Stimulated activated CD4-positive, alpha-beta T cell treated with anti-CD3 and anti-CD28 coated beads, TNF-alpha, amount 100 ng/mL, for 4 hours (primary cell): Measurements from ENCODE around the gene COL1A1.

ENCODE experiments used
- DNase-seq, 3 experiments: peaks; one replicate each; pipeline ENCODE4 v3.0.0-alpha.2; 2020; ENCODE audit warnings: low read depth in 3 of 3

Gene COL1A1

DNA sequence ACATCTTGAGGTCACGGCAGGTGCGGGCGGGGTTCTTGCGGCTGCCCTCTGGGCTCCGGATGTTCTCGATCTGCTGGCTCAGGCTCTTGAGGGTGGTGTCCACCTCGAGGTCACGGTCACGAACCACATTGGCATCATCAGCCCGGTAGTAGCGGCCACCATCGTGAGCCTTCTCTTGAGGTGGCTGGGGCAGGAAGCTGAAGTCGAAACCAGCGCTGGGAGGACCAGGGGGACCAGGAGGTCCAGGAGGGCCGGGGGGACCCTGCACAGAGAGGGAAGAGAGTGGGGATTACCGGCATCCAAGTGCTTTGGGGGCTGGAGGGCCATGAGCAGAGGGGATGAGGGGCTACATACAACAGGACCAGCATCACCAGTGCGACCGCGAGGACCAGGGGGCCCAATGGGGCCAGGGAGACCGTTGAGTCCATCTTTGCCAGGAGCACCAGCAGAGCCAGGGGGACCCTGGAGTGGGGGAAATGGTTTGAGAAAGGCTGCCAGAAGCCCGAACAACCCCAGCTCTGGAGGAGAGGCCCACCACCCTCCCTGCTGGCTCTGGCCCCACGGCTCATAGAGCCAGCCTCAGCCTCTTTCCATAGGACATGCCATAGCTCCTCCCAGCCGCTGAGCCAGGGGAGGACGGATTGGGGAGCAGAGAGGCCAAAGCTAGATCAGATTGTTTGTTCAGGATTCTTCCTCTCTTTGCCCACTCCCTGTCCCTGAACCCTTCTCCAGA lies 14.6 kb downstream of the COL1A1 start:
- no peak for DNase-seq

DNA sequence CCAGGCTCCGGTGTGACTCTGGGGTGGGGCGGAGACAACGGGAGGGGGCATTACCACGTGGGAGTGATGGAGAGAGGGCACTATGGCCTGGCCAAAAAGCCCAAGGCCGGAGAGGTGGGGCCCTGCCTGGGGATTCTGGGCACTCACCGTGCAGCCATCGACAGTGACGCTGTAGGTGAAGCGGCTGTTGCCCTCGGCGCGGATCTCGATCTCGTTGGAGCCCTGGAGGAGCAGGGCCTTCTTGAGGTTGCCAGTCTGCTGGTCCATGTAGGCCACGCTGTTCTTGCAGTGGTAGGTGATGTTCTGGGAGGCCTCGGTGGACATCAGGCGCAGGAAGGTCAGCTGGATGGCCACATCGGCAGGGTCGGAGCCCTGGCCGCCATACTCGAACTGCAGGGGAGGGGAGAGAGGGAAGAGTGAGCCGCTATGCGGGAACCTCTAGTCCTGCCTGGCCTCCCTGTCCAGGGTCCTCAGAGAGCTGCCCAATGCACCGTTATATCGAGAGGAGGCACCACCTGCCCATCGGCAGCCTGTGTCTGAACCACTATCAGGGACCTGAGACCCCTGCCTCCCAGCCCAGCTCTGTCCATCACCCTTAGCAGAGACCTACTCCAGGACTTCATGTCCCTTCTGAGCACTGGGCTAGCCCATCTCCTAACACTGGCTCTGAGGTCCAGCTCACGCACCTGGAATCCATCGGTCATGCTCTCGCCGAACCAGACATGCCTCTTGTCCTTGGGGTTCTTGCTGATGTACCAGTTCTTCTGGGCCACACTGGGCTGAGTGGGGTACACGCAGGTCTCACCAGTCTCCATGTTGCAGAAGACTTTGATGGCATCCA lies 15.6 kb downstream of the COL1A1 start:
- no peak for DNase-seq

DNA sequence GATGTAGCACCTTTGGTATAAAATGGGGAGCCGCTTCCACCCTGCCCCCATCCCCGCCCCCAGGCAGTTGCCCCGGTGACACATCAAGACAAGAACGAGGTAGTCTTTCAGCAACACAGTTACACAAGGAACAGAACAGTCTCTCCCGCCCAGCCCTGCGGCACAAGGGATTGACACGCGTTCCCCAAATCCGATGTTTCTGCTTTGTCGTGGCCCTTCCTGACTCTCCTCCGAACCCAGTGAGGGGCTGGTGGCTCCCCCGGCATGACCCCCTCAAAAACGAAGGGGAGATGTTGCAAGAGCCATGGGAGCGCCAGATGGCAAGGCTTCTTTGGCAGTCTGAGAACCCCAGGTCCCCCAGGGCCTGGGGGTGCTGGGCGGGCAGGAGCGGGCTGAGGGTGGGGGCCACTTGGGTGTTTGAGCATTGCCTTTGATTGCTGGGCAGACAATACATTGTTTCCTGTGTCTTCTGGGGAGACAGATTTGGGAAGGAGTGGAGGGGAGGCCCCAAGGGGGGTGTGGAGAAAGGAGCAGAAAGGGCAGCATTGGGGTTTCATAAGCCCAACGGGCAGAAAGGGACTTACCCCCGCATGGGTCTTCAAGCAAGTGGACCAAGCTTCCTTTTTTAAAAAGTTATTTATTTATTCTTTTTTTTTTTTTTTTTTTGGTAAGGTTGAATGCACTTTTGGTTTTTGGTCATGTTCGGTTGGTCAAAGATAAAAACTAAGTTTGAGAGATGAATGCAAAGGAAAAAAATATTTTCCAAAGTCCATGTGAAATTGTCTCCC lies 16.6 kb downstream of the COL1A1 start:
- no peak for DNase-seq

DNA sequence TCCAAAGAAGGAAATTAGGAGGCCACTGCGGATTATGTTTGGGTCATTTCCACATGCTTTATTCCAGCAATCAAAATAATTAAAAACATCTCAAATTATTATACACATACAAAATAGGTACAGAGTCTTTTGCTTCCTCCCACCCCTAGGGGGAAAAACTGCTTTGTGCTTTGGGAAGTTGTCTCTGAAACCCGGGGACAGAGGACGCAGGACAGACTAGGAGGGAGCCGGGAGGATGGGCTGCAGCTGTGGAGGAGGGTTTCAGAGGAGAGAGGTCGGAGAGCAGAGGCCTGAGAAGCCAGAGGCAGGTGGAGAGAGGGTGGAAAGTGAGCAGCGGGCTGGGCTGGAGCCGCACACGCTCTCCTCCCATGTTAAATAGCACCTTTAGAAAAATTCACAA lies 17.4 kb downstream of the COL1A1 start:
- DNase-seq = no peak

DNA sequence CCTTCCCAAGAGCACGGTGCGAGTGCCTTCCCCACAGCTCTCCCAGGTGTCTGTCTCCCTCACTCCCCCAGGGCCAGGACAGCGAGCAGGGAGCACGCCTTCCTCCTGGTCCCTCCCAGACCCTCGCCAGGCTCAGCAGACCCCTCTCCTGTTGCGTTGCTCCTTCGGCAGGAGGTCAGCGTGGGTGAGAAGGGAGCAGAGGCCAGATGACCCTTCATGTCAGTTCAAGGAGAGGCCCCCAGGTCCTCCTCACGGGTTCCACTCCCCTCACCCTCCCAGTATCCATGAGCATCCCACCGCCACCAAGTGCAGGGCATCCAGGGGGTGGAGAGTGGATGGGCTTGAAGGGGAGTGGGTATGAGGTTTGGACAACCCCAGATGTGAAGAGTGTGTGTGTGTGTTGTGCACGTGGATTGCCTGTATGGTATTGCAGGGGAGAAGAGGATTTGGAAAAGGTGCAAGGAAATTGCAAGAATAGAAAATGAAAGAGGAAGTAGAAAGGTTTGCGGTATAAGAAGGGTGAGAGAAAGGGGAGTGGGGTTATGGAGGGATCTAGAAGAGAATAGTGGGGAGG lies 17.9 kb downstream of the COL1A1 start:
- no peak for DNase-seq

DNA sequence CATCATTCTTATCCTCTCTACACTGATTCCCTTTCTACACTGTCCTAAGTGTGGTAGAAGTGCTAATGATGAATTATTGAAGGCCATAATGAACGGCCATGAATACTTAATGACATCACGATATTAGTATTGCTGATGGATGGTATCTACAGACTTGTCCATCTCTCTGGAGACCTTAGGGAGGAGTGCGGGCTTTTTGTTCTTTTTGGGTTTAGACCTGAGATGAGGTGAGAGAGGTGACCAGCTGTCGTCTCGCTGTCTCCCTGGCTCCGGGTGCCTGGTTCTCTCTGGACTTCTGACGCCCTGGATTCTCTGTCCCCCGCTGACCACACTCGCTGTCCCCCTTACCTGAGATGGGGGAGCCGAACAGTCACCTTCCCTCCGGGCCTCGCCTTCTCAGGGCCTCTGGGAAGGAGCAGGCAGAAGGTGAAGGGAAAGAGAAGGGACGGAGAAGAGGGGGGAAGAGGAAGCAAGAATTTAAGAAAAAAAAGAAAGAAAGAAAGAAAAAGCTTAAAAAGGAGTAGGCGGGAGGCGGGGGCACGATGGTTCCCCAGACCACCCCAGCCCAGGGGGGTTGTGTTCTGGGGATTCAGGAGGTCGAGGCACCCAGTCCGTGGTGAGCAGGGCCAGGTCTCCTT lies 18.5 kb downstream of the COL1A1 start:
- DNase-seq = no peak

DNA sequence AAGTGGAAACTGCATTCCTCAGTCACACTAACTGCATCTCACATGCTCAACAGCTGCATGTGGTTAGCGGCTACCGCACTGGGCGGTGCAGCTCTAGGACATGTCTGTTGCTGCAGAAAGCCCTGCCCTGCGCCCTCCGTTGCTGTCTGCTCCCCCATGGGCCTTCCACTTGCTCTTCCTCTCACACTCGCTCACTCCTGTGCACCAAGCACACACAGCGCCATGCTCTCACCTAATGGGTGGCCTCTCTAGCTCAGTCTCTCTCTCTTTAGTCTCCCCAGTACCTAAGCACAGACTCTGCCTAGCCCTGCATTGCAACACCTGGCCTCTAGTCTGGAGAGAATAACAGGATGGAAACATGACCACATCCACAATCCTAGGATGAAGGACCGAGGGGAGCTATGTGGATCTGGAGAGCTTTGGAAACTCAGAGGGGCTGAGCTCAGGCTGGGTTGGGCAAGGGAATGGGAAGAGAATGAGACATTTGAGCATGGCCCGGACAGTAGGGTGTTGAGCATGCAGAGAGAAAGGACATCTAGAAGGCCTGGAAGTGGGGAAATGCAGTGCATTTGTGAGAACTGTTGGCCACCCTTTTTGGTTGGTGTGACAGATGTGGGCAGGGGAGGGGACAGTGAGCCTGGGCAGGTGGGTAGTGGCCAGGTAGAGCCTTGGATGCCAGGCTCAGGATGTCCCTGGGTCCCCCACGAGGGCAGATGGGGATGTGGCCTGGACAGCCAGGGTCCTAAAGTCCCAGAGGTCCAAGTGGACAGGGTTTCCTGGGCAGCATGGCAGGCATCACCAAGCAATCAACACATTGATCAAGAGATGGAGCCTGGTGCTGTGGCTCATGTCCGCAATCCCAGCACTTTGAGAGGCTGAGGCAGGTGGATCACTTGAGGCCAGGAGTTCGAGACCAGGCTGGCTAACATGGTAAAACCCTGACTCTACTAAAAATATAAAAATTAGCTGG lies 19.6 kb downstream of the COL1A1 start:
- DNase-seq = no peak

DNA sequence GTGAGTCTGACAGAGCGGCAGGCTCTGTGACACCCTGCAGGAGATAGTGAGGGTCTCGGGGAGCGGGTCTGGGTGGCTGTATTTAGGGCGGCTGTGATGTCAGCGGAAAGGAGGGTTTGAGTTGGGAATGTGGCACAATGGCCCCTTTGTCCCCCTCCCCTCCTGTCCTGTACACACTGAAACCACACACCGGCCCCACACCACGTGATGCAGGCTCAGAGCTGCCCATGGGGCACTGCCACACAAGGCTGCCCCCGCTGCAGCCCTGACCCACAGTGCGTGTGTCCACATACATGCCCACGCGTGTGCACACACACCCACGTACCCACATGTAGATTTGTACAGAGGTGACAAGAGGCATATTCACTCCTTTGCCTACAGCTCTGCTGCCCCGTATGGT lies 20.3 kb downstream of the COL1A1 start:
- no peak for DNase-seq

DNA sequence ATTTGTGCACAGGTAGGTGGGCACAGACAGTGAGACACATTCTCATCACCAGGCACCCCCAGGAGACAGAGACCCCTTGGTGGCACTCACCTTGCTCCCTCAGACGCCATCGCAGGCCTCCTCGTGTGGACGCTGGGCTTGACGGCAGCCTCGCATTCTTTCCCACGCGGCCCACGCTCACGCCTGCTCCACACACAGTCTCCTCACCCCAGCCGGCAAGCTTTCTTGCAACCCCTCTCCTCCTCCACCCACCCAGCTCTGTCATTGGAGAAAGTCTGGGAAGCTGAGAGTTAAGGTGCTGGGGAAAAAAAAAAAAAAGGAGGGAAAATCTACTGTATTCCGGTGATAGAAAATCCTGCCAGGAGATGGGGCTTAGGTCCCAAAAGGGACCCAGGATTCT lies 20.8 kb downstream of the COL1A1 start:
- DNase-seq = no peak

DNA sequence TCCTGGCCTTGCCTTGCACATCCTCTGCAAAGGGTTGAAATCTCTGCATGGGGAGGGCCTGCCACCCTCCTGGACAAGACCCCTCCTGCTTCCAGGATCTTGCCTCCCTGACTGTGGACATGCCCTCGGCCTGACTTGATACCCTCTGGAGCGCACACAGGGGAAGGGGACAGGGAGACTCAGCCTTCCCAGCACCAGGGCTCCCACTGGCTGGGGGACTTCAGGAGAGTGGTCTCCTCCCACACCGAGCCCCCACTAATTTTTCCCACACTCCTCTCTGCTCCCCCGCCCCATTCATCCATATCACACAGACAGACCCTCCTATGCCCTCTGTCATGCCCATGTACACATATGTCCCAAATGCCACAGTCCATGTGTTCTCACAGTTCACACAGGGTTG lies 21.3 kb downstream of the COL1A1 start:
- no peak for DNase-seq

DNA sequence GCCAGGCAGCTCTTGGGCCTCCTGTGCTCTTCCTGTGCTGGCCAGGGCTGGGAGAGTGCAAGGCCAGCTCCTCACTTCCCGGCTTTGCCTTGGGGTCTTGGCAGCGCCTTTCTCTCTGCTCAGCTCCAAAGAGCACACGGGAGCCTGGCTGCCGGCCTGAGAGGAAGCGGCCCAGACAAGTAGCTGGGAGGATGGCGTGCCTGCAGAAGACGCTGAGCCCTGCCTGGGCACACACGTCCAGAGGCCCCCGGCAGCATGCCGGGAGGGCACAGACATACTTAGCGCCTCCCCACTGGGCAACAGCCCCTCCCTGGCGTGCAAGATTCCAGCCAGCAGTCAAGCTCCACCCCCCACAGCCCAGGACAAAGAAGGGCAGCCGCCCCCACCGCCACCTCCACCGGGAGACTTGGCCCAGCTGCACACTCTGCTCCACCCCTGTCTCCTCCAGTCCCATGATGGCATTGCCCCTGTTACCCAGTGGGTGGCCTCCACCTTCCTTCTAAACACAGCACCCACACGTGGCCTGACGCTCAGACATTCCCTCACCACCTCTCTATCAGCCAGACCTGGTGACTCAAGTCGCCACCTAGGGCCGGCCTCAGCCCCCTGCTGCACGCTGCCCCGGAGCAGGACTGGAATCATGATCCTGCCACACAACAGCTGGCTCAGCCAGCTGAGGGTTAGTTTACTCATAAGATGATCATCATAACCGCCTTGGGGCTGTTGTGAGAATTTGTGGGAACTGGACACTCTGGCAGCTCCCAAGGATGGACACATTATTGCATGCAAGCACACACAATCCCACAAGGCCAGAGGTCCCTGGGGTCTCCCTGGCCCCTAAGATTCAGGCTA lies 23.2 kb downstream of the COL1A1 start:
- DNase-seq = peak in 2 of 3 experiments; percentile 18 to 20

DNA sequence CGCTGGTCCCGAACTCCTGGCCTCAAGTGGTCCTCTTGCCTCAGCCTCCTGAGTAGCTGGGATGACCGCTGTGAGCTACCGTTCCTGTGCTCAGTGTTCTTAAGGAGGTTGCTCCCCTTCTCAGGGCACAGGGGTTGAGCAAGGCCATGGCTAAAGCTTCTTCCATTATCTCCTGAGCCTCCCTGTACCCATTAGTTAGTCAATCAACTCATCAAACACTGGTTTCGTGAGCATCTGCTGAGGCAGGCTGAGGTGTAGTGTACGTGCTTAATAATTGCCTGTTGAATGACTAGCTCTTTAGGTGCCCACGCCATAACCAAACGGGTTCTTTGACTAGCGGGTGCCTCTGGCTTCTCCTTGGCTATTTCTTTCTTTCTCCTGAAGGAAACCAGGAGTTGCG lies 24.0 kb downstream of the COL1A1 start:
- no peak for DNase-seq

DNA sequence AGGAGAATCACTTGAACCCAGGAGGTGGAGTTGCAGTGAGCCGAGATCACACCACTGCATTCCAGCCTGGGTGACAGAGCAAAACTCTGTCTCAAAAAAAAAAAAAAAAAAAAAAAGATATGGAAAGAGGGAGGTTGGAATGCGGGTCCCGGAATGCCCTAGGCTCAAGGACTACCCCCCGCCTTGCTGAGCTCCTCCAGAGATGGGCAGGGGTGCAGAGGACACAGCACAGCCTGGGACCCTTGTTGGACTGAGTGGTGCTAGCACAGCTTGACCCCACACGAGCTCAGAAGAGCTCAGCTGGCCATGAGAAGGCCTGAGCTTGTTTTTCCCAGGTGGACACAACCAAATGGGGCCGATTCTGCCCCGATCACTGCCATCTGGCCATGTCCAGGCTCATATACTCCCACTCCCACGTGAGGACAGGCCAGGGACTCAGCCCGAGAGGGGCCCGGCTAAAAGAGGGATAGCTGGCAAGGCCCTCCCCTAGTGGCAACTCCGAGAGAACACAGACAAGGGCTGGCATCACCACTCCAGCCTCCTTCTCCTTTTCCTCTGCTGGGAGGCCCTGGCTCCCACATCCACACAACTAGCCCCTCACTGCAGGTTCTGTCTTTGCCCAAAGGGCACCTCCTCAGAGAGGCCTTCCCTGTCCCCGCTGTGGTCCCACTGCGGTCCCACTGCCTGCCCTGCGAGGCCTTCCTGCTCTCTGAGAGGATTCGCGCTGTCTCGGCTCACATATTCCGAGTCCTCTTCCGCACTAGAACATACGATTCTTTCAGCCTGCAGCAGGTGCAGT lies 24.7 kb downstream of the COL1A1 start:
- DNase-seq = no peak

DNA sequence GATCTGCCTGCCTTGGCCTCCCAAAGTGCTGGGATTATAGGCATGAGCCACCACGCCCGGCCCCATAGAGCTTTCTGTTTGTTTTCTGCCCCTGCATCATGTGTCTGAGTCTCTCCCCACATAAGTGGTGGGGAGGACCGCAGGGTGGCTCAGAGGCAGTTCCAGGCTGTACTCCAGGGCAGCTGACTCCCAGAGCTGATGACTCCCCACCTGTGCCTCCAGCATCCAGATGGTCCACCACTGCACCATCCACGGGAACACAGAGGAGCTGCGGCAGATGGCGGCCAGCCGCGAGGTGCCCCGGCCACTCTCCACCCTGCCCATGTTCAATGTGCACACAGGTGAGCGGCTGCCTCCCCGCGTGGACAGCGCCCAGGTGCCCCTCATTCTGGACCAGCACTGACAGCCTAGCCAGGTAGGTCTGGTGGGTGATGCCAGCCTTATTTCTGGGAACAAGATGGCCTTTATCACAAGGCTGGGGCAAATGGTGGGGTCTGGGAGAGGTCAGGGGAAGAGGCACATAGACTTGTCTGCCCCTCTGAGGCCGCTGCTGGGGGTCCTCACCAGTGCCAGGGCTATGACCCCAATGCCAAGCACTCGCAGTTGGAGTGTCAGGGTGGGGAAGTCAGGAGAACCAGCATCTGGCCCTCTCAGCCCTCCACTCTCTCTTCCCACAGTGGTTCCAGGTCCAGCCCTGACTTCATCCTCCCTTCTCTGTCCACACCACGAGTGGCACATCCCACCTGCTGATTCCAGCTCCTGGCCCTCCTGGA lies 26.2 kb downstream of the COL1A1 start:
- no peak for DNase-seq

DNA sequence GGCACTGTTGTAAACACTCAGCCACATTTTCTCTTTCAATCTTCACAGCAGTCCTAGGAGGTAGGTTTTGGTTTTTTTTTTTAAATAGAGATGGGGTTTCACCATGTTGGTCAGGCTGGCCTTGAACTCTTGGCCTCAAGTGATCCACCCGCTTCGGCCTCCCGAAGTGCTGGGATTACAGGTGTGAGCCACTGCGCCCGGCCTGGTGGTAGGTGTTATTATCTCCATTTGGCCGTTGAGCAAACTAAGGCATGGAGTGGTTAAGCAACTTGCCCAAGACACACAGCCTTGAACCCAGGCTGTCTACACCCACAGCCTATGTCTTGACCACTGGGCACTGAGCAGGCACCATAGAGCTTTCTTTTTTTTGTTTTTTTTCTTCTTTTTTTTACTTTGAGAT lies 27.0 kb downstream of the COL1A1 start:
- no peak for DNase-seq

DNA sequence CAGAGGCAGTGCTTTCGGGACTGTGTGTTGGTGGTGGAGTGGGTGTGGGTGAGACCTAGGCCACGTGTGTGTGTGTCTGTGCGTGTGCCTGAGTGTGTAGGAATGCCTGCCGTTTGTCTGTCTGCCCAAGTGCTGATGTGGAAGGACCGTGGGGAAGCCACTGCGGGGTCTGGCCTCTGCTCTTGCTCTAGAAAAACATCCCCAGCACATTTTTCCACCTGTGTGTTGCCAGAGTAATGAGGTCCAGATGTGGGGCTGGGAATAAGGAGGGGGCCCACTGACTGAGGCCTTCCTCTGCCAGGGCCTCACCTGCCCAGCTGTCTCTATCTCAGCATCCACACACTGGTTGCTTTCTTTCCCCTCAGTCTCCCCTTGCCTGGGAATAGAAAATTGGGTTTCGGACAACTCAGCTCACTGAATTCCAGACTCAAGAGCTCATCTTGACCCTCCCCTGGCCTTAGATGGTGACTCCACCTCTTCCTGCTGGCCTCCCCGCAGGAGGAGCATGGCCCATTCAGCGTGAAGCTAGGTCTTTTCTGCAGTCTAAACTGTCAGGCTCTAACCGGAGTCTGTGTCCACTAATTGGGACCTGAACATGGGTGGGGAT lies 28.0 kb downstream of the COL1A1 start:
- no peak for DNase-seq

DNA sequence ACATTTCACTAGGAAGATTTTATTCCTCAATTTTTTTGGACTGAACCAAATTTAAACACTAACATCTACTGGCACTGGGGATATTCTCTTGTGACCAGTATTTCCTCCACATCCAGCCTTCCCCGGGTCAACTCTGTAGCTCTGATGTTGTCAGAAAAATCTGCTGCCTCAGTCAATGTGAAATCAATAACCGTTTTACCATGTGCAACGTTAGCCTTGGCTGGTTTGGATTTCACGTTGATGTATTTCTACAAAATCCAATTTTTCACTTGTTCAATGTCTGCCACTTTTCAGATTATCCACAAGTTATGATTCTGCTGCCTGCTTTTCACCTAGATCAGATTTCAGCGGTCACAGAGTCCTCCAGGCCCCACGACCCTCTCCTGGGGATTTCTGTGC lies 28.5 kb downstream of the COL1A1 start:
- DNase-seq = no peak
